ENCODE data around the gene FLNB. TPM values are rescaled to one million over a fixed set of nuclear protein-coding genes. Genes with fewer than 3 reads are reported as not detected.

Gene FLNB
- total RNA-seq, 4 donors from 2014 or later, result 265 to 345 (median 277) TPM

DNA sequence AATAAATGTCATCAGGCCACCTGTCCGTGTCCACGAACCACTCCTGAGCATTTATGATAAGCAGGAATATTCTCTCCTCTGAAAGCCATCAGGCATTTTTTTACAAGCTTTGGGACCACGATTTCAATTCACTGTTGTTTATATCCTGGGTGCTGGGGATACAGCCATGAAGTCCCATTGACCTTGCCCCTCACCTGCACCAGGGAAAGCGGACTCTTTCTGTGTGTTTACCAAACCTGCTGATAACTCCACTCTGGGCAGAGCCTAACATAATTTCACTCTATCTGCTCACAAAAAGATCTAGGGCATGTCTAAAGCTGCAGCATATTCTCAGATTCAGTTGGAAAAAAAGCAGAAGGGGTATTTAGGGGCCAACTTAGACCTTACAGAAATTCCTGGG is 197.8 kb downstream of the FLNB start:
- TF ChIP-seq EP300 (IDR thresholded peaks at IDR 0.05) (no peak), POLR2A (IDR thresholded peaks at IDR 0.05) (no peak)
- TF ChIP-seq, protein P1, sequence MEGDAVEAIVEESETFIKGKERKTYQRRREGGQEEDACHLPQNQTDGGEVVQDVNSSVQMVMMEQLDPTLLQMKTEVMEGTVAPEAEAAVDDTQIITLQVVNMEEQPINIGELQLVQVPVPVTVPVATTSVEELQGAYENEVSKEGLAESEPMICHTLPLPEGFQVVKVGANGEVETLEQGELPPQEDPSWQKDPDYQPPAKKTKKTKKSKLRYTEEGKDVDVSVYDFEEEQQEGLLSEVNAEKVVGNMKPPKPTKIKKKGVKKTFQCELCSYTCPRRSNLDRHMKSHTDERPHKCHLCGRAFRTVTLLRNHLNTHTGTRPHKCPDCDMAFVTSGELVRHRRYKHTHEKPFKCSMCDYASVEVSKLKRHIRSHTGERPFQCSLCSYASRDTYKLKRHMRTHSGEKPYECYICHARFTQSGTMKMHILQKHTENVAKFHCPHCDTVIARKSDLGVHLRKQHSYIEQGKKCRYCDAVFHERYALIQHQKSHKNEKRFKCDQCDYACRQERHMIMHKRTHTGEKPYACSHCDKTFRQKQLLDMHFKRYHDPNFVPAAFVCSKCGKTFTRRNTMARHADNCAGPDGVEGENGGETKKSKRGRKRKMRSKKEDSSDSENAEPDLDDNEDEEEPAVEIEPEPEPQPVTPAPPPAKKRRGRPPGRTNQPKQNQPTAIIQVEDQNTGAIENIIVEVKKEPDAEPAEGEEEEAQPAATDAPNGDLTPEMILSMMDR (IDR thresholded peaks at IDR 0.05), result no peak
- Histone ChIP-seq H3K27ac (no peak overlapping the region), H3K27me3 (no peaks in the 10 kb centered on the region), H3K9me3 (no peaks in the 10 kb centered on the region), H3K4me3 (no peak overlapping the region), H3K36me3 (no peaks in the 10 kb centered on the region), H3K4me1 (peaks cover 0 to 3% (median 0%) of the 10 kb centered on the region in 4 donors)
- WGBS, 2 donors, result 82 to 89% methylated on average over 4 of the region's 4 CpGs
- DNase-seq (ENCODE audit: low spot score in 2 of 2), result no peak

DNA sequence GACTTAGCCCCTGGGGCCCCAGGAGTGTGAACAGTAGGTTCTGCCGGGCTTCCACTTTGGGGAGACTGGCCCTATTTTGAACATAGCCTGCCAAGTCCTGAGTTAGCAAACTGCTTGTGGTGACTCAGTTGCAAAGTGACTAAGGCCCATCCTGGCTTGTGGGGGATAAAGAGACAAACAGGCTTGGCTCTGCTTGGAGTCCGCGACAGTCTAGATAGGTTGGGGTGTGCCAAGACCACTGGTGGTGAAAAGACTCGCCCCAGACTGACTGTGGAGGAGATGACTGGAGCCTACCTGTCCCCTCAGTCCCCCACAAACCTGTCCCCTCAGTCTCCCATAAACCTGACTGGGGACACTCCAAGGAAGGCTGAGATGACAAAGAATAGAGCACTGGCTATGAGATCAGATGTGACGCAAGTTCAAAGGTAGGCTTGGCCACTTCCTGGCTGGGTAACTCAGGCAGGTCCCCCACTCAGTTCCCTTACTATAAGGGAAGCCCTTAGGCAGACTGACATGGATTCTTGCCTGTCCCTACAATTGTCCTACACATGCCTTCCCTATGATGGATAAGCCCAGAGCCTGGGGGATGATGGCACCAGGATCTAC is 198.3 kb downstream of the FLNB start:
- 80 to 93% methylated on average over 5 of the region's 5 CpGs for WGBS, 2 donors
- H3K36me3 ChIP-seq, result no peaks in the 10 kb centered on the region
- H3K4me1 ChIP-seq, result no peaks in the 10 kb centered on the region
- no peak overlapping the region for H3K4me3 ChIP-seq
- no peak for DNase-seq (ENCODE audit: low spot score in 2 of 2)
- H3K27ac ChIP-seq, result no peak overlapping the region
- no peak for TF ChIP-seq EP300 (IDR thresholded peaks at IDR 0.05)
- TF ChIP-seq, protein P1 (IDR thresholded peaks at IDR 0.05), result no peak
- TF ChIP-seq POLR2A (IDR thresholded peaks at IDR 0.05), result no peak
- no peaks in the 10 kb centered on the region for H3K27me3 ChIP-seq
- no peaks in the 10 kb centered on the region for H3K9me3 ChIP-seq

DNA sequence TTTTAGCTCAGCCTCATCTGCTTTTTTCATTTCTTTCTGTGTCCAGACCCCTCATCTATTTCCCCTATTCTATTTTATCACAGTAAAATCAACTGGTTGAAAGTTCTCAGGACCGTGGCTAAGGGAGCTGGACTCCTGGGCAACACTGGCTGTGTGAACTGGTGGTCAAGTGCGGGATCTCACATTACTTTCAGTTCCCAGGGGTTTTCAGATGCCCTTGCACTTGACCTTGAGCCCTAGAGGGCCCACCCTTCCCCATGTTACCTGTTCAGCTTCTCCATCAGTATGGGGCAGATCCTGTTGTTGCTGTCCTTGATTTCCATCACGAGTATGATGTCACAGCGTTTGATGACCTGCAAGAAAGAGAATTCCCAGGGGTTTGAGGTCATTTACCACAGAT is 199.7 kb downstream of the FLNB start:
- Histone ChIP-seq H3K27me3 (no peaks in the 10 kb centered on the region), H3K4me3 (no peak overlapping the region), H3K36me3 (no peaks in the 10 kb centered on the region), H3K4me1 (no peaks in the 10 kb centered on the region), H3K9me3 (no peaks in the 10 kb centered on the region), H3K27ac (no peak overlapping the region)
- WGBS, 2 donors, result 82 to 89% methylated on average over 4 of the region's 4 CpGs
- DNase-seq (ENCODE audit: low spot score in 2 of 2), result no peak
- TF ChIP-seq EP300 (IDR thresholded peaks at IDR 0.05) (no peak), POLR2A (IDR thresholded peaks at IDR 0.05) (no peak)
- TF ChIP-seq, protein P1 (IDR thresholded peaks at IDR 0.05), result no peak

DNA sequence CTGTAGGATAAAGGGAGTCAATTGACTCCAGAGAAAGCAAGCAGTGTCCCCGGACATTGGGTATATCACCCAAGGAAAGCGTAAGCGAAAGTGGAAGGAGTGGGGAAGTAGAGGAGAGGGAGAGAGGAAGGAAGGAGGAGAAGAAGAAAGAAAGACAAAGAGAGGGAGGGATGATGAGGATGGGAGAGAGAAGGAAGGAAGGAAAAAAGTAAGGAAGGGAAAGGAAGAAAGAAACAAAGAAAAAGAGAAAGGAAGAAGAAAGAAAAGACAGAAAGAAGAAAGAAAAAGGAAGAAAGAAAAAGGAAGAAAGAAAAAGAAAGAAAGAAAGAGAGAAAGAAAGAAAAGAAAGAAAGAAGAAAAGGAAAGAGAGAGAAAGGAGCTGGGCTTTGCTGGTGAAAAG is 201.7 kb downstream of the FLNB start:
- 70 to 81% methylated on average over 3 of the region's 3 CpGs for WGBS, 2 donors
- Histone ChIP-seq H3K36me3 (no peaks in the 10 kb centered on the region), H3K27ac (no peak overlapping the region), H3K4me1 (no peaks in the 10 kb centered on the region), H3K9me3 (no peaks in the 10 kb centered on the region), H3K4me3 (no peak overlapping the region), H3K27me3 (no peaks in the 10 kb centered on the region)
- TF ChIP-seq, protein P1 (IDR thresholded peaks at IDR 0.05), result no peak
- no peak for TF ChIP-seq POLR2A (IDR thresholded peaks at IDR 0.05)
- DNase-seq (ENCODE audit: low spot score in 2 of 2), result no peak

DNA sequence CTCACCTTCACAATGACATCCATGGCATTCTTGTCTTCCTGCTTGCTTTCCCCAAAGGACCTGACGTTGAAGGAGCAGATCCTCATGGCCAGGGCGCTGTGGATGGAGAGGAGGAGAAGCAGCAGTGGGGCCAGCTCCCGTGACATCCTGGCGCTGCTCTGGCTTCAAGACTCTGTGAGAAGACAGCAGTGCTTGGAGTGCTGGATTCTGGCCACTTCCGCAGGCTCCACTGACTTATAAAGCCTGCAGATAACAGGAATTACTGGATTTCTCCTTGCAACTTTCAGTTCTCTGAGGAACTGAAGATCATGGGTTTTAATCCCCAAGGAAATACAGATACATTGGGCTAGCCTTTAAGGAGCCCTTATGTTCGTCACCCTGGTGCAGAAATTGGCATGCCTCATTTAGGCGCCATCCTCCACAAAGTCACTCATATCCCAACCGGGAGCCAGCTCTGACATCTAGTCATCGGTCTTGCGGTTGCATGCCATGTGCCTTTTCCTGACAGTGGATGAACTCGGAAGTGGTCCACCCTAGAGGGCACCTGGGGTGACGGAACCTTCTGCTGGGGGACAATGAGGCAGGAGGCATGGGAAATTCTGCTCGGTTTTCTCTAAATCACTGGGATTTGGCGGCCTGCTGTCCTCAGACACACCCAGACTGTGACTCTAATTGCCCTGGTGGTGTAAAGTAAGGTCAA is 202.7 kb downstream of the FLNB start, which contains the start of gene DNASE1L3:
Gene DNASE1L3 (minus strand): TSS at position 212 of the 700 bp plus-strand sequence. CDS start 66 bp downstream, at position 146.
- DNase-seq (ENCODE audit: low spot score in 2 of 2), result no peak
- H3K36me3 ChIP-seq, result no peaks in the 10 kb centered on the region
- H3K27me3 ChIP-seq, result no peaks in the 10 kb centered on the region
- H3K4me3 ChIP-seq, result no peak within 1 kb of the TSS
- H3K4me1 ChIP-seq, result no peaks in the 10 kb centered on the region
- no peaks in the 10 kb centered on the region for H3K9me3 ChIP-seq
- H3K27ac ChIP-seq, result no peak within 1 kb of the TSS
- TF ChIP-seq POLR2A (IDR thresholded peaks at IDR 0.05) (no peak), EP300 (IDR thresholded peaks at IDR 0.05) (no peak)
- TF ChIP-seq, protein P1 (IDR thresholded peaks at IDR 0.05), result no peak
- WGBS, 2 donors, result 67 to 79% methylated on average over 14 of the region's 14 CpGs
